IgD-negative memory B cell (primary cell): ENCODE data around the gene INAFM1. TPM values are rescaled to one million over a fixed set of nuclear protein-coding genes. Genes with fewer than 3 reads are reported as not detected.

Experiments used
- H3K27ac Mint-ChIP-seq, 3 donors: one replicate each; pipeline ENCODE4 v1.8.0; 2020 to 2022; ENCODE audit warnings: mild to moderate bottlenecking in 3 of 3, mixed read lengths in 3 of 3, moderate library complexity in 1 of 3
- H3K27me3 Mint-ChIP-seq: one replicate; pipeline ENCODE4 v1.8.0; 2021; ENCODE audit warnings: mixed read lengths
- H3K36me3 Mint-ChIP-seq: one replicate; pipeline ENCODE4 v1.8.0; 2020; ENCODE audit warnings: mild to moderate bottlenecking, mixed read lengths
- H3K4me1 Mint-ChIP-seq, 3 donors: one replicate each; pipeline ENCODE4 v1.8.0; 2020 to 2022; ENCODE audit warnings: mixed read lengths in 3 of 3, mild to moderate bottlenecking in 1 of 3
- H3K4me3 Mint-ChIP-seq, 4 donors: one replicate each; pipeline ENCODE4 v1.8.0; 2020 to 2022; ENCODE audit warnings: mild to moderate bottlenecking in 4 of 4, mixed read lengths in 4 of 4, moderate library complexity in 3 of 4
- H3K9me3 Mint-ChIP-seq, 3 donors: one replicate each; pipeline ENCODE4 v1.8.0; 2020 to 2021; ENCODE audit warnings: mixed read lengths in 3 of 3, mild to moderate bottlenecking in 1 of 3
- polyA plus RNA-seq: library from polyadenylated mRNA; unstranded; fragments of 300-500 nt; fragmentation: Illumina TruSeq; gene quantifications from one replicate; pipeline ENCODE4 v1.2.3, GENCODE V29; 2021

Gene INAFM1
- polyA plus RNA-seq, result 2.3 TPM

DNA sequence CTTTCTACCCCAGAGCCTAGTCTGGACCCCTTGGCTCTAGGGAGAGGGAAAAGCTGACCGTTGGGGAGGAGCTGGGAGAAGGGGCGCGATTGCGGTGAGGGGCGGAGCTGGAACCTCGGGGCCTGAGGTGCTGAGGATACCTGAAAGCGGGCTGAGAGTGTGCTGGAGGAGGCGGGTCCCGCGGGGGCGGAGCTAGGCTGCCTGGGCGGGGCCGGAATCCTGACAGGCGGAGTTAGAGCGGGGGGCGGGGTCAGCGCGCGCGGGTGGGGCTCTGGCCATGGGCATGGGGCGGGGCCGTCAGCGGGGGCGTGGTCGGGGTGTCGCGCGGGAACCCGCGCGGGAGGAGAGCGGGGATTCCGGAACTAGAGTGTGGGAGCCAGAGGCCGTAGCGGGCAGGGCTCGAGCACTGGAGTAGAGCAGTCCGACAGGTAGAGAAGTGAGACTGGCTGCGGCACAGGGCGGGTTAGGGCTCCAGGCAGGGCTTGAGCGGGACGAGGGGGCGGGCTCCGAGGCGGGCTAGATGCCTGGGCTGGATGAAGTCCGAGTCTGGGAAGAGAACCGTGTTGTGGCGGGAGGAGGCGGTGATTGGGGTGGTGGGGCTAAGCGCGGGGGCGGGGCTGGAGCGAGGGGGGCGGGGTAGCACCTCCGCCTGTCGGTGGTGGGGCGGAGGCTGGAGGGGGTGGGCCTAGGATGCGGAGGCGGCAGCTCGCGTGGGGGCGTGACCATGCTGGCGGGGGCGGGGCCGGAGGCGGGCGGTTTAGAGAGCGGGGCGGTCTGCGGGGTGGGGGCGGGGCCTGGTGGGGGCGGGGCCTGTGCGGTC is at the start of gene INAFM1:
INAFM1 (plus strand) TSS at position 815 of the 820 bp plus-strand sequence. CDS start 35 bp downstream, outside the sequence.
- peak within 1 kb of the TSS; percentile 95 to 97 (median 96) for H3K4me3 Mint-ChIP-seq
- peaks cover 10 to 13% (median 12%) of the 10 kb centered on the region in 3 donors for H3K4me1 Mint-ChIP-seq
- peaks cover 3% of the 10 kb centered on the region for H3K36me3 Mint-ChIP-seq
- peak within 1 kb of the TSS; percentile 96 to 98 (median 98) for H3K27ac Mint-ChIP-seq
- no peaks in the 10 kb centered on the region for H3K27me3 Mint-ChIP-seq
- H3K9me3 Mint-ChIP-seq, result no peaks in the 10 kb centered on the region

DNA sequence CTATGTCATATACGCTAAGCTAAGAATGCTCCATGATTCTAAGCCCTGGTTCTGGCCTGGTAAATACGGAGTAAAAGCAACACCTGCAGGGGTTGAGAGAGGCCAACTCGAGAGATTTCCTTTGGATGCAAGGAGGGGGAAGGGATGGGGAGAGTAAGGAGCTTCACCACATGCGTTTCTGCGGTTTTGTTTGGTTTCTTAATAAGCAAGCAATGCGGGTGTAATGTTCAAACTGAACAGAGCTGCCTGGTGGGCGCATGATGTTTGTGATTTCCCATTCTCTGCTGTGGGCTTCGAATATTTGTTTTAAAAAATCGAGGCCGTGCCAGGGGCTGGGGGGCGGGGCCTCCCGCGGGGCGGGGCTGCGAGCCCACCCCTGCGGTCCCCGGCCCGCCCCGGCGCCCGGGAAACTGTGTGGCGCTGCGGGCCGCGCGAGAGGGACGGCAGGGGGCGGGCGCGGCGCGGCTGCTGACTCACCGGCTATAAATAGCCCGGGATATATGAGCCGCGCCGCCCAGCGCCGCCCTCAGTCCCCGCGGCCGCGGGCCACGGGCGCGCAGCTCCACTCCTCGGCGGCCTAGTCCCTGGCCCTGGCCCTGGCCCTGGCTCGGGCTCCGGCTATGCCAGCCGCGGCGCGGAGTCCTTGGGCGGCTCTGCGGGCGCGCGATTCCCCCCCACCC is 48.8 kb upstream of the INAFM1 start:
- peak overlapping the region; percentile 50 to 80 (median 64) for H3K4me3 Mint-ChIP-seq
- H3K4me1 Mint-ChIP-seq, result peaks cover 3 to 11% (median 5%) of the 10 kb centered on the region in 3 donors
- H3K27me3 Mint-ChIP-seq, result peaks cover 3% of the 10 kb centered on the region
- H3K36me3 Mint-ChIP-seq, result no peaks in the 10 kb centered on the region
- no peaks in the 10 kb centered on the region for H3K9me3 Mint-ChIP-seq
- H3K27ac Mint-ChIP-seq, result peak overlapping the region; percentile 79 to 93 (median 85)

DNA sequence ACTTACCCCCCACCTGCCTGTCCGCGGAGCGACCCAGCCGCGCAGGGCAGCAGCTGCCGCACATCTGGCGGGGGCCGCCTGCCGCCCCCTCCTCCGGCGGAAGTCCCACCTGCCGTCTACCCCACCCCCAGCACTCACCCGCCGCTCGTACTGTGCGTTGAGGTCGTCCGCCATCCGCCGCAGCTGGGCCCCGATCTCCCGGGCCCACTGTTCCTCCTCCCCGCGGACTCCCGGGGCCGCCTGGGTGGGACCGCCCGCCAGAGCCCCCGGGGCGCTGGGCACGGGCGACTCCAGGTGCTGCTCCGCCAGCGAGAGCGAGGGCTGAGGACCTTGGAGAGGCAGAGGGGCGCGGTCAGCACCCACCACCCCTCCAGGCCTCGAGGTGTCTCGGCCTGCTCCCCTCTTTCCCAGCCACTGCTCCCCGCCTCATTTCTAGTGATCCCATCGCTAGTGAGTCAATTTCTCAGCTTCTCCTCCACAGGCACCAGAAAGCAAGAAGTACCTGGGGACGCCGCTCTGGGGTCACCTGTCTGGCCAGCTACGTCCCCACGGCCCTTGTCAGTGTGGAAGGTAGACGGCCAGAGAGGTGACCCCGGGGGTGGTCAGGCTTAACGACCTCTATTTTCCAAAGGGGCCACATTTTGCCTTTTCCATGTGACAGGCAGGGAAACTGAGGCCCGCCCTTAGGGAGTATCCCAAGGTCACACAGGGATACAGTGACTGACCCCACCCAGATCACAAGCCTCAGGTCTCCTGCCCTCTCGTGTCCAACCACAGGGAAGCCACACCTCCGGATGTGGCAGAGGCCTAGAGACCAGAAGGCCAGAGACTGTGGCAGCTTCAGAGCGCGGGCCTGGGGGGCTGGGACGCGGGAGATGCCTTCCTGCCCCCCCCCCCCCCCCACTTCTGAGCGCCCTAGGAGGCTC is 48.0 kb upstream of the INAFM1 start:
- H3K4me3 Mint-ChIP-seq, result peak overlapping the region; percentile 80 to 91 (median 84)
- H3K9me3 Mint-ChIP-seq, result no peaks in the 10 kb centered on the region
- H3K36me3 Mint-ChIP-seq, result no peaks in the 10 kb centered on the region
- peak overlapping the region; percentile 85 to 96 (median 89) for H3K27ac Mint-ChIP-seq
- H3K27me3 Mint-ChIP-seq, result peaks cover 4% of the 10 kb centered on the region
- H3K4me1 Mint-ChIP-seq, result peaks cover 8 to 16% (median 10%) of the 10 kb centered on the region in 3 donors

DNA sequence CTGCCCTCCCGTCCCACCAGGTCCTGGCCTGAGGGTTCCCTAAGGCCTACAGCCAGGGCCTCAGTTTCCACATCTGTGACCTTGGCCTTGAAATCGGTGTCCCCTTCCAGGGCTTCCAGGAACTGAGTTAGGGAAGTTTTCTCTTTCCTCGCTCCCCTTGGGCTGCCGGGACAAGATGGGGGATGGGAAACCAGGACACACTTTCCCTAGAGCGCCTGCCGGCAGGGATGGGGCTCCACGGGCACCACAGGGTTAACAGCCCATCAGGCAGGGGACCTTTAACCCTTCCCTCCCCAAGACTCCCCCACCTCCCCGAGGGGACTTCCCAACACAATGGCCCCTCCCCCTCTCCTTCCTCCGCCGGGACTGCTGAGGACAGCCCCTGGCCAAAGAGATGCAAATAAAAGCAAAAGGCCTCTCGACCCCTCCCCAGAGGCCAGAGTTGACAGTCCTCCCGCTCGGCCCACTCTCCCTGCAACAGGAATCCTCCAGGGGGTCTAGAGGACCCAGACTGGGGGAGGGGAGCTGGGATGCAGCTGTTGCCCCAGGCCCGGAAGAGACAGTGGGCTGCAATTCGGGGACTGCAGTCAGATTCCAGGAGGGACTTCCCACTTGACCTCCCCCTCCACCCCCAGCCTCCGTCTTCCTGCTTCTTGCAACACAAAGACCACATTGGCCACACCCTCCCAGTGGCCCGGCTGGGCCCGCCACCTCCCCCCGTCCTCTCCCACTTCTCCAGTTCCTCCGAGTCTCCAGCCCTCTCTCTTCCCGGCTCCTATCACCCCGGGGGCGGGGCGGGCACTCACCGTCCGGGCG is 47.1 kb upstream of the INAFM1 start:
- Mint-ChIP-seq H3K4me3 (peak overlapping the region; percentile 80 to 91 (median 84)), H3K4me1 (peaks cover 11 to 23% (median 14%) of the 10 kb centered on the region in 3 donors), H3K9me3 (no peaks in the 10 kb centered on the region), H3K27ac (peak overlapping the region; percentile 80 to 96 (median 85)), H3K36me3 (no peaks in the 10 kb centered on the region), H3K27me3 (peaks cover 3% of the 10 kb centered on the region)

DNA sequence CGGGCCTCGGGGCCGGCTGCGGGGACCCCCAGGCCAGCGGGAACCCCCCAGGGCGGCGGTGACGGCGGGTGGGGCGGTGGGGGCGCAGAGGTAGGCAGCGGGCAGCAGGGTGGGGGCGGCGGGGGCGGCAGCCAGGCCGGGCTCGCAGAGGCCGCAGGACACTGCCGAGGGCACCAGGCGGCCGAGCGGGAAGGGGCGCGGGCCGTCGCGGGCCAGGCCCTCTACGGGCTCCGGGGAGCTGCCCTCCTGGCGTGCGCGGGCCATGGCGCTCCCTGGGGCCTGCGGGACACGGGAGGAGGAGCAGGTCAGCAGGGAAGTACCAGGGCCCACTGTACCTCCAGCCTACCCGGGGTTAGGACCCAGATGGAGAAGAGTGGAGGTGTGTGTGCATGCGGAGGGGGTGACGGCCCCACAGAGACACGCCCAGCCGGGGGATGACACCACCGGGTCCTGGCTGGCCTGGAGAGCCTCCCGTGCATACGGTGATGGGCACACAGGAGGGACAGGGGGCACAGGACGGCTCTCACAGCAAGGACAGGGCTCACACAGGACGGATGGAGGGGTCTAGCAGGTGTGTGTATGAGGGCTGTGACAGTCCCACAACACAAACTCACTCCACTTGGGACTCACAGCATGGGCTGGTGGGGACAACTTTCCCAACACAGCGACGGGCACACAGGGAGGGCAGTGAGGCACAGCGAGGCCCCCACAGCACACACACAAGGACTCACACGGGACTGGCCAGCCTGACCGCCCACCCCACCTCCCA is 46.3 kb upstream of the INAFM1 start:
- Mint-ChIP-seq H3K27me3 (peaks cover 3% of the 10 kb centered on the region), H3K4me1 (peaks cover 11 to 23% (median 18%) of the 10 kb centered on the region in 3 donors), H3K36me3 (no peaks in the 10 kb centered on the region), H3K9me3 (no peaks in the 10 kb centered on the region), H3K4me3 (peak overlapping the region in 1 of 4 donors; percentile 89), H3K27ac (peak overlapping the region in 1 of 3 donors; percentile 96)

DNA sequence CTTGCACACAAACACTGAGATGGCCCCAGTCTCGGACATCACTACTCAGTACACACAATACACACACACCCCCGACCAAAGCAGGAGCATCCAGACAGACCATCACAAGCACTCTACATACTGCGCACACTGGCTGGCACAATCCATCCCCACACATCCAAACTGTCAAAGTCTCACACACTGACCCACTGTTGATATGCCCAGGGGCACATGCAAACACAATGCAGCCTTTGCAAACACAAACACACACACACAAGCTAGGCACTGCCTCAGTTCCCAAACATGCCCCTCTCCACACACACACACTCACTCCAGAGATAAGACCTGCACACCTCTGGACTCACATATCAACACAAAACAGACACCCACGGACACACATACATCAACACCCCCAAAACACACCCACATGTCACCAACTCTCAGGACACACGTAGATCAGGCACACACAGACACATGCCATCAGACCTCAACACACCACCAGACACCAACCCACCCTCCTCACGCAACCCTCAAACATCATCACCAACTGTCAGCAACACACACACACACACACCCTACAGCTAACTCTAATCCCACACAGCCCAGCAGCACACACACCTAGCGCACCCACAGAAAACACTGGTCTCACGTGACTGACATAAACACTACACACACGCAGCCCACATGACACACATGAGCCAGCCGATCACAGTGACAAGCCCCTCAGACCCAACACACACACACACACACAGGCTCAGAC is 45.6 kb upstream of the INAFM1 start:
- Mint-ChIP-seq H3K4me1 (peaks cover 11 to 23% (median 18%) of the 10 kb centered on the region in 3 donors), H3K9me3 (no peaks in the 10 kb centered on the region), H3K27ac (no peak overlapping the region), H3K36me3 (no peaks in the 10 kb centered on the region), H3K27me3 (peaks cover 3% of the 10 kb centered on the region), H3K4me3 (no peak overlapping the region)

DNA sequence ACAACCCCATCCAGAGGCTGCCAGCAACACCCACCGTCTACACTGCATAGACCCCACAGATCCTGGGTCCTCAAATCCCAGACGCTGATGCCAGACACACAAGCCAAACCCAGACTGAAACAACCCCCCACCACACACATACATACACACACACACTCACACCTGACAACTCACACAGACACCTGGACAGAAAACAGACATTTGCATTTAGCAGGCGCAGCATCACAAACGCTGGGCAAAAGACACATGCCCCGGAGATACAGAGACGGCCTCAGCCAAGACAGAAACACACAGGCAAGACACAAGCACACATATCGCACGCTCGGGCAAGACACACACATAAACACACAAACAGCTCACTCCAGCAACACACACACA is 45.0 kb upstream of the INAFM1 start:
- Mint-ChIP-seq H3K9me3 (no peaks in the 10 kb centered on the region), H3K36me3 (no peaks in the 10 kb centered on the region), H3K4me3 (no peak overlapping the region), H3K4me1 (peaks cover 11 to 23% (median 18%) of the 10 kb centered on the region in 3 donors), H3K27ac (no peak overlapping the region), H3K27me3 (peaks cover 4% of the 10 kb centered on the region)

DNA sequence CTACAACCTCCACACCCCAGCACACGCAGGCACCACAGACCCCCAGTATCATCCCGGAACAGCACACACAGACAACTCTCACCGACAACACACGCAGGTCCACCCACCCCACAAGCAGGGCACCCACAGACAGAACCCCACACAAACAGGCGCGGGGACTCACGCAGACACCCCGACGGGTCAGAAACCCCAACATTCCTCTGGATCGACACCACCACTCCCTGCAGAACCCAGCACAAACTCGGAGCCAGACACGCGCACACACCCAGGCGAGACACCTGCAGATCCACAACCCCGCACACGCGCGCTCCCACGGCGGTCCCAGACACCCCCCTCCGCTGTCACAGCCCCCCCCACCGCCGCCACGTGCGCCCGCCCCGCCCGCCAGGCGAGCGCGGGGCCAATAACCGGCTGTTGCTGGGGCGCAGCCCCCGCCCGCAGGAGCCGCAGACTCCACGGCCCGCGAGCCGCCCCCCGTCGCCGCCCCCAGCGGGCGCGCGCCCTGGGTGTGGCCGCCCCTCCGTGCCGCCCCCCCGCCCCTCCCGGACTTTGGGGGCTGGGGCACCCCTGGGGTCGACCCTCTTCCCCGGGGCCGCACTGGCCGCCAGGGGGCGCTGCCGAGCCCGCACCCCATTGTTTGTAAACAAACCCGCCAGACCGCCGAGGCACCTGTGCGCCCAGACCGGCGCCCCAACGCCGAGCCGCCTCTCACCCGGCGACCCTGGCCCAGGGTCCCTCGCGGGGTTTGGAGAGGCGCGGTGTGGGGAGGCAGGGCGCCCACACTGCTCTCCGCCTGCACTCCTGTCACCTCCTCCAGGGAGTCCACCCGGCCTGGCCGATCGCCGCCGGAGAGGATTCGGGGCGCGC is 44.4 kb upstream of the INAFM1 start:
- H3K4me1 Mint-ChIP-seq, result peaks cover 11 to 23% (median 18%) of the 10 kb centered on the region in 3 donors
- peaks cover 4% of the 10 kb centered on the region for H3K27me3 Mint-ChIP-seq
- no peak overlapping the region for H3K27ac Mint-ChIP-seq
- H3K4me3 Mint-ChIP-seq, result peak overlapping the region in 2 of 4 donors; percentile 43 to 65
- no peaks in the 10 kb centered on the region for H3K36me3 Mint-ChIP-seq
- H3K9me3 Mint-ChIP-seq, result no peaks in the 10 kb centered on the region

DNA sequence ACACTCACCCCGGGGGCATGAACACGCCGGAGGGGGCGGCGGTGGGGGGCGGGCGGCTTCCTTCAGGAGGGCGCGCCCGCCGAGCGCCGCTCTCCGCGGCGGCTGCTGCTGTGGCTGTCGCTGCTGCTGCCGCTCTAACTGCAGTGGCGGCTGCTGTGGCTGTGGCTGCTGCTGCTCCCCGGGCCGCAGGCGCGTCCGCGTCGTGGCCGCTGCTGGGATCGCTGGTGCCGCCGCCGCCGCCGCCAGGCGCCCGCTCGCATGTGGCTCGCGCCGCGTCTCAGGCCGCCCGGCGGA is 43.8 kb upstream of the INAFM1 start, which contains the start of gene BBC3:
BBC3 (minus strand) TSS at position 279 of the 294 bp plus-strand sequence. CDS start 2,768 bp downstream, outside the sequence.
- peak within 1 kb of the TSS; percentile 59 to 82 (median 78) for H3K4me3 Mint-ChIP-seq
- no peaks in the 10 kb centered on the region for H3K36me3 Mint-ChIP-seq
- H3K9me3 Mint-ChIP-seq, result no peaks in the 10 kb centered on the region
- H3K27me3 Mint-ChIP-seq, result peaks cover 4% of the 10 kb centered on the region
- H3K27ac Mint-ChIP-seq, result peak within 1 kb of the TSS; percentile 79 to 91 (median 80)
- H3K4me1 Mint-ChIP-seq, result peaks cover 6 to 19% (median 15%) of the 10 kb centered on the region in 3 donors

DNA sequence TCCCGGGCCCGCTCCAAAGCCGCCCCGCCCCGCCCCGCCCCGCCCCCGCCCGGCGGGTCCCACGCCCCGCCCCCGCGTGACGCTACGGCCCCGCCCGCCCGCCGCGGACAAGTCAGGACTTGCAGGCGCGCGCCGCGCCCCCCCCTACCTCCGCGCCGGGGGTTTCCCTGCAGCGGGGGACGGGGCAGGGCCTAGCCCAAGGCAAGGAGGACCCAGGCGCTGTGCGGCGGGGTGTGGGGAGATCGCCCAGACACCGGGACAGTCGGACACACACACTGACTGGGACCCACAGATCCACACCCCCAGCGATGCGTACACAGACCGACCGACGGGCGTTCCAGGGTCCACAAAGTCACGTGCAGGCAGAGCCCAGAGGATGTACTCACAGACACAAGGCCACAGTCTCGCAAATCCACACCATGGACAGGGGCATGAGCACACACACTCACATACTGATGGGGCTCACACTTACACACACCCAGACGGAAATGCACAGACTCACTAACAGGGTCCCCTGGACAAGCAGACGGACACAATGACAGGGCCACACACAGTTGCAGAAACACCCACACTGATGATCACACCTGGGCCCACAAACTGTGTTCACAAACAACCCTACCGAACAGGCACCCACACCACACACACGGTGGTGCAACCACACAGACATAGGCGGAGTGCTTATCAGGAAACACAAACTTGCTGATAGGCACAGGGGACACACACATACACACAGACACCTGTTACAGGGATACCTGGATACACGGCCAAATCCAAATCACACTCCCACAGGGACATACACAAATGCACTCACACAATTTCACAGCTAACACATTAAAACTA is 43.2 kb upstream of the INAFM1 start:
- Mint-ChIP-seq H3K9me3 (no peaks in the 10 kb centered on the region), H3K4me1 (peaks cover 6 to 19% (median 15%) of the 10 kb centered on the region in 3 donors), H3K27me3 (peaks cover 4% of the 10 kb centered on the region), H3K36me3 (no peaks in the 10 kb centered on the region), H3K4me3 (peak overlapping the region; percentile 59 to 82 (median 78)), H3K27ac (peak overlapping the region; percentile 79 to 91 (median 80))

DNA sequence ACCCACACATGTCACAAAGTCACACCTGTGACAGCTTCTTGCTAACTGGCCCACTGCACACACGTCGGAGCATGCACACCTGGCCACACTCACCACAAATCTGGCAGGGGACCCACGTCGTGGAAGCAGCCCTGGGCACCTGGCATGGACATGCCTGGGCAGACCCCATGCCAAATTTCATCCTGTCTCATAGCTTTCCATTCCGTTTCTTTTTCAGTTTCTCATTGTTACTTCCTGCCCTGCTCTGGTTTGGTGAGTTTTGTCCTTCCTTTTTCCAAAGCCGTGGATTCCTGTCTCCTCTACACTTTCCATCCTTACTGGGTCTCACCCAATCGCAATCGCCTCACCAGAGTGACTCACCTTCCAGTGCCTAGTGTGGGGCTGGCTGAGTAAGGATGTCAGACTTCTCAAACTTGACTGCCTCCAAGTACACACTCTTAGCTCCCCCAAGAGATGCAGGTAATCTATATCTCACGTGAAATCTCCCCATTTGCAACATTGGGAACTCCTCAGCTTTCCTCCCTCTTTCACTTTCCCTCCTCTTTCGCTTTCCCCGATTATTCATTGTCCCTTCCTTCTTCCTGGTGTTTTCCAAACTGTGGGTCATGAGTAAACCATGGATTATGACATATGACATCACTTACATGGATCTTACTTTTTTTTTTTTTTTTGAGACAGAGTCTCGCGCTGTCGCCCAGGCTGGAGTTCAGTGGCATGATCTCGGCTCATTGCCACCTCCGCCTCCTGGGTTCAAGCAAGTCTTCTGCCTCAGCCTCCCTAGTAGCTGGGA is 42.1 kb upstream of the INAFM1 start:
- Mint-ChIP-seq H3K36me3 (no peaks in the 10 kb centered on the region), H3K4me1 (peaks cover 6 to 15% (median 12%) of the 10 kb centered on the region in 3 donors), H3K27me3 (peaks cover 4% of the 10 kb centered on the region), H3K4me3 (peak overlapping the region; percentile 59 to 81 (median 74)), H3K27ac (peak overlapping the region; percentile 69 to 80 (median 79)), H3K9me3 (no peaks in the 10 kb centered on the region)
